Measurements from ENCODE around the gene TRAPPC12.

Gene TRAPPC12

GRCh38 chr2:3406501-3406900 is 27.0 kb downstream of the TRAPPC12 start:
- H3K27ac ChIP-seq = no peak overlapping the region
- TF ChIP-seq ZFX (IDR thresholded peaks at IDR 0.05; ENCODE audit: borderline replicate concordance) (no peak), CTCF (IDR thresholded peaks at IDR 0.05) (no peak)

- TF ChIP-seq ZFX (IDR thresholded peaks at IDR 0.05; ENCODE audit: borderline replicate concordance) (no peak), CTCF (IDR thresholded peaks at IDR 0.05) (no peak)
- H3K27ac ChIP-seq = no peak overlapping the region
Observed at GRCh38 chr2:3408781-3409180, 29.3 kb downstream of the TRAPPC12 start.

GRCh38 chr2:3409627-3410170 is 30.2 kb downstream of the TRAPPC12 start:
- TF ChIP-seq ZFX (IDR thresholded peaks at IDR 0.05; ENCODE audit: borderline replicate concordance) (no peak), CTCF (IDR thresholded peaks at IDR 0.05) (no peak)
- H3K27ac ChIP-seq = 0 out of 2 replicates have a peak overlapping the region, but pooled peaks have one; percentile 7

- TF ChIP-seq ZFX (IDR thresholded peaks at IDR 0.05; ENCODE audit: borderline replicate concordance) = no peak
- H3K27ac ChIP-seq = no peak overlapping the region
Observed at GRCh38 chr2:3411103-3411502, 31.6 kb downstream of the TRAPPC12 start.

- TF ChIP-seq CTCF (IDR thresholded peaks at IDR 0.05) (no peak), ZFX (IDR thresholded peaks at IDR 0.05; ENCODE audit: borderline replicate concordance) (no peak)
- no peak overlapping the region for H3K27ac ChIP-seq
Observed at GRCh38 chr2:3413697-3414096, 34.2 kb downstream of the TRAPPC12 start.

- TF ChIP-seq ZFX (IDR thresholded peaks at IDR 0.05; ENCODE audit: borderline replicate concordance) (no peak), CTCF (IDR thresholded peaks at IDR 0.05) (no peak)
- H3K27ac ChIP-seq = no peak overlapping the region
Observed at GRCh38 chr2:3414133-3414860, 34.8 kb downstream of the TRAPPC12 start.

- no peak overlapping the region for H3K27ac ChIP-seq
- TF ChIP-seq ZFX (IDR thresholded peaks at IDR 0.05; ENCODE audit: borderline replicate concordance) = no peak
- no peak for TF ChIP-seq CTCF (IDR thresholded peaks at IDR 0.05)
Observed at GRCh38 chr2:3418766-3419404, 39.4 kb downstream of the TRAPPC12 start.

Measured in 22Rv1 (cell line).